Neural progenitor cell (in vitro differentiated cells): ENCODE results near the gene SLC39A10.

Experiments
- CTCF ChIP-seq: fragments of 200-600 bp; sonication (generic); IDR thresholded peaks from 2 replicates; pipeline ENCODE4 v1.5.1; 2017; ENCODE audit warnings: antibody characterized with exemption, mild to moderate bottlenecking
- EZH2 ChIP-seq: fragments of 200-600 bp; sonication (generic); IDR thresholded peaks from 2 replicates; pipeline ENCODE4 v1.6.1; 2017; ENCODE audit warnings: antibody characterized with exemption, mild to moderate bottlenecking, moderate library complexity
- EZH2phosphoT487 ChIP-seq: fragments of 200-600 bp; sonication (generic); IDR thresholded peaks from 2 replicates; pipeline ENCODE4 v1.6.1; 2017; ENCODE audit warnings: antibody characterized with exemption

- TF ChIP-seq CTCF (no peak), EZH2 (no peak), EZH2phosphoT487 (no peak)
These were observed 48.1 kb upstream of the SLC39A10 start for GRCh38 chr2:195608768-195609454.
